UCSD-AML1 (cell line): ENCODE results near the gene SPIN2A.

ENCODE experiments used
- DNase-seq: peaks from one replicate; lab custom pipeline; 2025; ENCODE audit not compliant: unreplicated experiment; lab: John Stamatoyannopoulos, UW

SPIN2A gene

DNA sequence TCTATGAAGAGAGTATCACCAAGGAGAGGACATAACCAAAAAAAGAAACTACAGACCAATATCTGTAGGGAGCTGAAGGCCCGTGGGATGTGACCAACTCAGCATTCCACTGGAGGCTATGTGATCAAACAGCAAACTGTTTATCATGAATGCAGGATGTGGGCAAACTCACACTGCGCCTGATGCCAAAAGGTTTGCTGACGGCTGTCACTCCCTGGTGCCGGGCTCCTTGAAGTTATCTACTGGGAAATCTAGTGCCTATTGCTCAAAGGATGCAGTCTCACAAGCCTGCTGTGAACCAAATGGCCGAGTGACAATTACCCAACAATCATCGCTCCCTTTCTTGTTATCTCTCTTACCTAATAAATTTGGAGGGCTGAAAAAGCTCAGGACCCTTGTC lies 34.3 kb downstream of the SPIN2A start:
- peak; percentile 16 for DNase-seq
